SK-N-SH (cell line): ENCODE results near the gene FTO.

Source experiments
- CHD2 ChIP-seq: fragments of 150-350 bp; IDR thresholded peaks from 2 replicates; pipeline ENCODE4 v1.6.1; 2018; ENCODE audit warnings: low read length; ENCODE audit not compliant: partially characterized antibody
- FOXJ3 ChIP-seq: sonication (generic); formaldehyde crosslinking; IDR thresholded peaks from 2 replicates; pipeline ENCODE4 v1.5.1; 2020; ENCODE audit warnings: mild to moderate bottlenecking, missing genetic modification reagents
- GABPA ChIP-seq: IDR thresholded peaks from 2 replicates; pipeline ENCODE4 v1.4.0; 2012; ENCODE audit warnings: low read depth, mild to moderate bottlenecking
- NFIC ChIP-seq: IDR thresholded peaks from 2 replicates; pipeline ENCODE4 v1.4.0; 2012; ENCODE audit warnings: borderline replicate concordance
- SMC3 ChIP-seq: IDR thresholded peaks from 2 replicates; pipeline ENCODE4 v1.6.1; 2012; ENCODE audit warnings: low read depth, low read length, improper control_type of control experiment
- TAF1 ChIP-seq: IDR thresholded peaks from 2 replicates; pipeline ENCODE4 v1.6.1; 2012; ENCODE audit warnings: low read depth, mild to moderate bottlenecking, low read length, moderate library complexity, borderline replicate concordance
- TCF12 ChIP-seq: IDR thresholded peaks from 2 replicates; pipeline ENCODE4 v1.4.0; 2012
- YY1 ChIP-seq: IDR thresholded peaks from 2 replicates; pipeline ENCODE4 v1.4.0; 2012; ENCODE audit warnings: low read depth, mild to moderate bottlenecking
- TF ChIP-seq, protein P1 (sequence below): fragments of 200-600 bp; sonication (generic); IDR thresholded peaks from 2 replicates; pipeline ENCODE4 v1.6.1; 2017; ENCODE audit warnings: antibody characterized with exemption, mild to moderate bottlenecking, moderate library complexity
- TF ChIP-seq, protein P2 (sequence below): IDR thresholded peaks from 2 replicates; pipeline ENCODE4 v1.4.0; 2012; ENCODE audit warnings: low read depth, borderline replicate concordance
- TF ChIP-seq, protein P3 (sequence below): IDR thresholded peaks from 2 replicates; pipeline ENCODE4 v1.6.1; 2012; ENCODE audit warnings: mild to moderate bottlenecking, low read depth, low read length, moderate library complexity
- TF ChIP-seq, protein P4 (sequence below): IDR thresholded peaks from 2 replicates; pipeline ENCODE4 v1.4.0; 2012; ENCODE audit warnings: low read depth, borderline replicate concordance

DNA sequence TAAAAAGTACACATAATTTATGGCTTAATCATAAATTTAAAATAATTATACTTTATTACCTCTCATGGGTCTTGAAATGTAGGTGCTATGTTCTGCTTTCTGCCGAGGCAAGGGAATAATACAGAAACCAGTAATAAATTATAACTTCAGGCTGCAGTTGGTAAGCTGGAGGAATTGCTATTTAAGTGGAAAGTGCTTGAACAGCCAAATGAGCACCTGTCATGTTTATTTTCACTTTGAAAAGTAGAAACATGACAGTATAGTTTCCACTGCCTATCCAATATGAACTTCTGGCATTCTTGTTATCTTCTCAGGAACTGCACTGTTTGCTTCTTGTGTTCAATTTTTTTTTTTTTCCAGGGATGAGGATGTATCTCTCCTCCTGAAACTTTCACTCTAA, 146.0 kb downstream of the FTO start:
- TF ChIP-seq CHD2 (no peak), SMC3 (no peak), NFIC (no peak), YY1 (no peak), GABPA (no peak), FOXJ3 (no peak), TCF12 (no peak), TAF1 (no peak)
- TF ChIP-seq, protein P1, sequence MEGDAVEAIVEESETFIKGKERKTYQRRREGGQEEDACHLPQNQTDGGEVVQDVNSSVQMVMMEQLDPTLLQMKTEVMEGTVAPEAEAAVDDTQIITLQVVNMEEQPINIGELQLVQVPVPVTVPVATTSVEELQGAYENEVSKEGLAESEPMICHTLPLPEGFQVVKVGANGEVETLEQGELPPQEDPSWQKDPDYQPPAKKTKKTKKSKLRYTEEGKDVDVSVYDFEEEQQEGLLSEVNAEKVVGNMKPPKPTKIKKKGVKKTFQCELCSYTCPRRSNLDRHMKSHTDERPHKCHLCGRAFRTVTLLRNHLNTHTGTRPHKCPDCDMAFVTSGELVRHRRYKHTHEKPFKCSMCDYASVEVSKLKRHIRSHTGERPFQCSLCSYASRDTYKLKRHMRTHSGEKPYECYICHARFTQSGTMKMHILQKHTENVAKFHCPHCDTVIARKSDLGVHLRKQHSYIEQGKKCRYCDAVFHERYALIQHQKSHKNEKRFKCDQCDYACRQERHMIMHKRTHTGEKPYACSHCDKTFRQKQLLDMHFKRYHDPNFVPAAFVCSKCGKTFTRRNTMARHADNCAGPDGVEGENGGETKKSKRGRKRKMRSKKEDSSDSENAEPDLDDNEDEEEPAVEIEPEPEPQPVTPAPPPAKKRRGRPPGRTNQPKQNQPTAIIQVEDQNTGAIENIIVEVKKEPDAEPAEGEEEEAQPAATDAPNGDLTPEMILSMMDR, result no peak
- TF ChIP-seq, protein P2, sequence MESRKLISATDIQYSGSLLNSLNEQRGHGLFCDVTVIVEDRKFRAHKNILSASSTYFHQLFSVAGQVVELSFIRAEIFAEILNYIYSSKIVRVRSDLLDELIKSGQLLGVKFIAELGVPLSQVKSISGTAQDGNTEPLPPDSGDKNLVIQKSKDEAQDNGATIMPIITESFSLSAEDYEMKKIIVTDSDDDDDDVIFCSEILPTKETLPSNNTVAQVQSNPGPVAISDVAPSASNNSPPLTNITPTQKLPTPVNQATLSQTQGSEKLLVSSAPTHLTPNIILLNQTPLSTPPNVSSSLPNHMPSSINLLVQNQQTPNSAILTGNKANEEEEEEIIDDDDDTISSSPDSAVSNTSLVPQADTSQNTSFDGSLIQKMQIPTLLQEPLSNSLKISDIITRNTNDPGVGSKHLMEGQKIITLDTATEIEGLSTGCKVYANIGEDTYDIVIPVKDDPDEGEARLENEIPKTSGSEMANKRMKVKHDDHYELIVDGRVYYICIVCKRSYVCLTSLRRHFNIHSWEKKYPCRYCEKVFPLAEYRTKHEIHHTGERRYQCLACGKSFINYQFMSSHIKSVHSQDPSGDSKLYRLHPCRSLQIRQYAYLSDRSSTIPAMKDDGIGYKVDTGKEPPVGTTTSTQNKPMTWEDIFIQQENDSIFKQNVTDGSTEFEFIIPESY, result no peak
- TF ChIP-seq, protein P3, sequence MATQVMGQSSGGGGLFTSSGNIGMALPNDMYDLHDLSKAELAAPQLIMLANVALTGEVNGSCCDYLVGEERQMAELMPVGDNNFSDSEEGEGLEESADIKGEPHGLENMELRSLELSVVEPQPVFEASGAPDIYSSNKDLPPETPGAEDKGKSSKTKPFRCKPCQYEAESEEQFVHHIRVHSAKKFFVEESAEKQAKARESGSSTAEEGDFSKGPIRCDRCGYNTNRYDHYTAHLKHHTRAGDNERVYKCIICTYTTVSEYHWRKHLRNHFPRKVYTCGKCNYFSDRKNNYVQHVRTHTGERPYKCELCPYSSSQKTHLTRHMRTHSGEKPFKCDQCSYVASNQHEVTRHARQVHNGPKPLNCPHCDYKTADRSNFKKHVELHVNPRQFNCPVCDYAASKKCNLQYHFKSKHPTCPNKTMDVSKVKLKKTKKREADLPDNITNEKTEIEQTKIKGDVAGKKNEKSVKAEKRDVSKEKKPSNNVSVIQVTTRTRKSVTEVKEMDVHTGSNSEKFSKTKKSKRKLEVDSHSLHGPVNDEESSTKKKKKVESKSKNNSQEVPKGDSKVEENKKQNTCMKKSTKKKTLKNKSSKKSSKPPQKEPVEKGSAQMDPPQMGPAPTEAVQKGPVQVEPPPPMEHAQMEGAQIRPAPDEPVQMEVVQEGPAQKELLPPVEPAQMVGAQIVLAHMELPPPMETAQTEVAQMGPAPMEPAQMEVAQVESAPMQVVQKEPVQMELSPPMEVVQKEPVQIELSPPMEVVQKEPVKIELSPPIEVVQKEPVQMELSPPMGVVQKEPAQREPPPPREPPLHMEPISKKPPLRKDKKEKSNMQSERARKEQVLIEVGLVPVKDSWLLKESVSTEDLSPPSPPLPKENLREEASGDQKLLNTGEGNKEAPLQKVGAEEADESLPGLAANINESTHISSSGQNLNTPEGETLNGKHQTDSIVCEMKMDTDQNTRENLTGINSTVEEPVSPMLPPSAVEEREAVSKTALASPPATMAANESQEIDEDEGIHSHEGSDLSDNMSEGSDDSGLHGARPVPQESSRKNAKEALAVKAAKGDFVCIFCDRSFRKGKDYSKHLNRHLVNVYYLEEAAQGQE, result no peak
- TF ChIP-seq, protein P4, sequence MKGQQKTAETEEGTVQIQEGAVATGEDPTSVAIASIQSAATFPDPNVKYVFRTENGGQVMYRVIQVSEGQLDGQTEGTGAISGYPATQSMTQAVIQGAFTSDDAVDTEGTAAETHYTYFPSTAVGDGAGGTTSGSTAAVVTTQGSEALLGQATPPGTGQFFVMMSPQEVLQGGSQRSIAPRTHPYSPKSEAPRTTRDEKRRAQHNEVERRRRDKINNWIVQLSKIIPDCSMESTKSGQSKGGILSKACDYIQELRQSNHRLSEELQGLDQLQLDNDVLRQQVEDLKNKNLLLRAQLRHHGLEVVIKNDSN, result no peak
